OCI-LY7 (cell line): Measurements from ENCODE around the gene OTUB1.

Source experiments
- CTCF ChIP-seq: fragments of 200-600 bp; sonication (generic); conservative IDR thresholded peaks from 2 replicates; pipeline ENCODE4 v1.5.1; 2014; ENCODE audit warnings: mild to moderate bottlenecking, antibody characterized with exemption, low read length, moderate library complexity, mixed read lengths
- EZH2phosphoT487 ChIP-seq: fragments of 200-600 bp; sonication (generic); IDR thresholded peaks from 2 replicates; pipeline ENCODE4 v1.6.1; 2018; ENCODE audit warnings: low read depth, borderline replicate concordance, mild to moderate bottlenecking, mixed run types, antibody characterized with exemption, low read length, moderate library complexity, mixed read lengths

GRCh38 chr11:64045700-64046099 lies 59.5 kb downstream of the OTUB1 start:
- TF ChIP-seq EZH2phosphoT487 (no peak), CTCF (no peak)
